HG02852 (cell line): ENCODE measurements around the gene CD34.
A peak's percentile ranks its signal among the peaks of the same experiment; 100 is the strongest.
"Not testable (repeated sequence)": the region's sequence is repeated elsewhere in the genome, so short reads cannot be mapped to it uniquely, and the experiment has no call there.

Source experiments
- ATAC-seq: cut with Tn5 transposase; IDR thresholded peaks from one replicate; pipeline ENCODE4 v1.9.1; 2021; ENCODE audit warnings: mild to moderate bottlenecking, moderate library complexity; ENCODE audit not compliant: unreplicated experiment

Gene CD34, protein sequence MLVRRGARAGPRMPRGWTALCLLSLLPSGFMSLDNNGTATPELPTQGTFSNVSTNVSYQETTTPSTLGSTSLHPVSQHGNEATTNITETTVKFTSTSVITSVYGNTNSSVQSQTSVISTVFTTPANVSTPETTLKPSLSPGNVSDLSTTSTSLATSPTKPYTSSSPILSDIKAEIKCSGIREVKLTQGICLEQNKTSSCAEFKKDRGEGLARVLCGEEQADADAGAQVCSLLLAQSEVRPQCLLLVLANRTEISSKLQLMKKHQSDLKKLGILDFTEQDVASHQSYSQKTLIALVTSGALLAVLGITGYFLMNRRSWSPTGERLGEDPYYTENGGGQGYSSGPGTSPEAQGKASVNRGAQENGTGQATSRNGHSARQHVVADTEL

DNA sequence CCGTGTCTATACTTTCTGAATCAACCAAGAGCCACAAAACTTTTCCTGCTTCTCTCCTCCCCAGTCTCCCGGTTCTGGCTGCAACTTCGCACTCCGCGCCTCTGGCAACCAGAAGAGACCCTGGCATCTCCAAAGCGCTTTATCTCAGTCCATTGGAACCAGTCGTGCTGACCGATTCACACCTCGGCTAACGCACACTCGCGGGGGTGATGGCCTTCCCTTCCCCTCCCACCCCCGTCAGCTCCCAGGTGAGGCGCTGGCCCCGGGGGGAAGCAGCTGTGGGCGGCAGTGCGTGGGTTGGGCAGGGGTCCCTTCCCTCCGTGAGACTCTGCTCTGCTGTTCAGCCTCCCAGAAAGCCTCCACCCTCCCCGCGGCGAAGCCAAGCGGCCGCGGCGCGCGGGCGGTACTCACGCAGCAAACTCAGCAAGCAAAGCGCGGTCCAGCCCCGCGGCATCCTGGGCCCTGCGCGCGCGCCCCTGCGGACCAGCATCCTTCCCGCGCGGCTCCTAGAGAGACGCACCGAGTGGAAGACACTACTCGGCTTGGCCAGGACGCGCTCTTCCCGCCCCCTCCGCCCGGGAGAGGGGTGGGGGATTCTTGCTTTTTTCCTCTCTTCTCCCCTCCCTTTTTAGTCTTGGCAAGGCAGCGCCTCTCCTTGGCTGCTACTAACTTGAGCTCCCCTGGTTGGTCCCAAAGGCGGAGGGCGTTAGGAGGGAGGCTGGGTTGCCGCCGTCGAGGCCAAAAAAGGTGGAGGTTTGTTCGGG lies at the start of gene CD34:
CD34 (minus strand) TSS at position 535 of the 764 bp plus-strand sequence; CDS start at position 490, 45 bp downstream.
- ATAC-seq, result no peak

DNA sequence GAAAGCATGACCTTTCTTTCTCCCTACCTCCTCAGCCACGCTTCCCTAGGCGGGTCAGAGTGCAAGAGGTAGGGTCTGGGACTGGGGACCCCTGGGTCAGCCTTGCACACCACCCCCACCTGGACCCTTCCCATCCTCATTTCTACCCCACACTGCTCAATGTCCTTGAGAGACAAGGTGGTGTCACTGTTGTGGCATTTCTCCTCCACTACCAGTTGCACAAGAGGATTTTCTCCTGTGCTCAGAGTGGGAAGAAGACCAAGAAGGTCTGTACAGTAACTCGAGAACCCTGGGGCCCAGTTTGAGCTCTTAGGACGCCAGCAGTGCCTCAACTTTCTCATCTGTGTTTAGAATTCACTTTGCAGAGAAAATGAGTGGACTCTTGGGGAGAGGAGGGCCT lies 49.4 kb upstream of the CD34 start:
- no peak for ATAC-seq

DNA sequence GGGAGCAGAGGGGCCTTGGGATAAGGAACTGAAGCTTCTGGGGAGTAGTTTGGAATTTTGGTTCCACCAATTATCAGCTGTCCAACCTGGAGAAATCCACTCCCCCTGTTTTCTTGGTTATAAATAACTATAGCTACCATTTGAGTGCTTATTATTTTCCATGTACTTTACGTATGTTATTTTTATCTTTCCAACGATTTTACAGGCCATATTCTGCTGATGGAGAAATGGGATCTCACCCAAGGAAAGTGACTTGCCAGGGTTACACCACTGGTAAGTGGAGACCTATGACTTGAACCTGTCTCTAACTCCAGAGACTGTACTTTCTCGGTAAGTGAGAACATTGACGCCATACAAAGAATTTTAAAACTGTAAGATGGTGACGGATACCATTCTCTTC lies 49.0 kb upstream of the CD34 start:
- ATAC-seq, result no peak

DNA sequence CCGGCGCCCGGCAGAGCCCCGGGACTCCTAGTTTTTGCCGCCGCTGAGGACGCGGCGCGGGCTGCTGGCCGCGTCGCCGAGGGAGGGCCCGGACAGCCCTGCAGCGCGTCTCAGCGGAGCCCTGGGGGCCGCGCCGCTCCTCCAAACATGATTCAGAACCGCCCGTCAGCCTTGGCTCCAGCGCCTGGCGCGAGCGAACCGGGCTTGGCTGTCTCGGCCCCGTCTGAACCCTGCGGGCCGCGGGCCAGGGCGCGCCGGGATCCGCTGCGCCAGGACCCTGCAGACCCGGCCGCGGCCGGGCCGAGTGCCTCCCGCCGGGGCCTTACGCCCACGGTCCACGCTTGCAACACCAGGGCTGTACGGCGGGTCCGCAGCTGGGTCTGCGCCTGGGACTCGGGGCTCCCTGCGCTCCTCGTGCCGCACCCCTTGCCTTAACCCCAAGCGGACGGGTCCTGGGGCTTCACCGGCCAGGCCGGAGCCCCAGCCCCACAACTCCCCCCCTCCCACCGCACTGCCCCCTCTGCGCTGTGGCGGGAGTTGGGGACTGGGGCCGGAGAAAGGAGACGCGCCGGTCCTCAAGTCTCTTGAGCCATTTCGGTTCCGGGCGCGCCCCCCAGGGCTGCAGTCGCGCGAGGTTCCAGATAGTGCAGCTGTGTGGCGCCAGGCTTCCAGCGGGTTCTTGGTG lies 48.4 kb upstream of the CD34 start:
- ATAC-seq, result no peak

DNA sequence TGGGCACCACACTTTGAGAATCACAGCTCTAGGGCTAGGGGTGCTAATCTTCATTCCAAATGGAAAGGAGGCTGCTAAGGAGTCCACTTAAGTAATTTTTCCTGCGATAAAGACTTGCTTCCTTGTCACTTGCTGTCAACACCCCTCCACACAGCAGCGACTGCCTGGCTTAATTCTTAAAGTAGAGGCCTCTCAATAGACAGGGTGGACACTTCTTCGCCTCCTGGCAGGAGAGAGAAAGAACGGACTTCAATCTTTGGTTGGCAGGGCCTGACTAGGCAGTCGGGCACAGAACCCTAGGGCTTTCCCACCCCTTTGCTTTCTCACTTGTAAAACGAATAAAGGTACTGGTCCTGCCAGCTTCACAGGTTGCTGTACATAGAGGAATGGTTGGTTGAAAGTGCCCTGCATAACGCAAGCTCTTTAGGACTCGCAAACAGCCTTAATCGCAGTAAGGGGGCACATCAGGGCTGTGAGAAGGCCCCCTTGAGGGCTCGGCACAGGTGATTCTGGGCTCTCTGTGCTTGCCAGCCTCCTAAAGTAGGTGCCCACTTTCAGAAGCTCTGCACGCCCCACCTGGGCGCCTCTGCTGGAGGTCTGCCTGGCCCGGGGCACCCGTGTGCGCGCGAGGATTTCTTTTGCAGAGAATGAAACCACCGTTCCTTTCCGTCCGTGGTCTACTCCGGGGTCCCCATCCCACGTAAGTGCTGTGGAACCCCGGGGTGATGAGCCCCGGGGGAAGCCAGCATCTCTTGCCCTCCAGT lies 47.6 kb upstream of the CD34 start:
- ATAC-seq, result no peak

DNA sequence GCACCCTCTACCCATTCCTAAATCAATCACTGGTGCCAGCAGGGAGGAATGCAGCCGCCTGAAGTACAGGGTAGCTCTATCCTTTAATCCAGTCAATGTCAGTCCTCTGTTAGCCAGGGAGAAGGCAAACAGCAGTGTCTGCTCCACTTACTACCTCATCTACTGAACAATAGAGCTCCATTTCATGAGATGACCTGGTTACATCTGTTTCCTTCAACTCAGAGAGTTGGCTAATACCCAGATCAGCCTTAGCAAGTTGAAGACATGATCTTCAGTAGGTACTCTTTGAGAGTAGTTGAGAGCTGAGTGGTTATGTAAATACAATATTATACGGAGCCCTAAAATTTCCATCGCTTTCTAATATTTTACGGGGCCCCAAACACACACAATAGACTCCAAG lies 46.1 kb upstream of the CD34 start:
- no peak for ATAC-seq

DNA sequence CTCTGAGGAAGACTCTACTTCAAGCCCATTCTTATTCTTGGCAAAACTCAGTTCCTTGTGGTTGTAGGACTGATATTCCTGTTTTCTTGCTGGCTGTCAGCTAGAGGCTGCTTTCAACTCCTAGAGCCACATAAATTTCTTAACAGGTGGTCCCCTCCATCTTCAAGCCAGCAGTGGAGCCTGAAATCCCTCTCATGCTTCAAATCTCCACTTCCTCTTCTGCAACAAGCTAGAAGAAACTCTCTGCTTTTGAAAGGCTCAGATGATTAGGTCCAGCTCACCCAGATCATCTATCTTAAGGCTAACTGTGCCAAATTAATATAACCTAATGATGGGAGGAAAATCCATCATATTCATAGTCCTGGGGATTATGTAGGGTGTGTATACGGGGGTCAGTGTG lies 43.2 kb upstream of the CD34 start:
- no peak for ATAC-seq

DNA sequence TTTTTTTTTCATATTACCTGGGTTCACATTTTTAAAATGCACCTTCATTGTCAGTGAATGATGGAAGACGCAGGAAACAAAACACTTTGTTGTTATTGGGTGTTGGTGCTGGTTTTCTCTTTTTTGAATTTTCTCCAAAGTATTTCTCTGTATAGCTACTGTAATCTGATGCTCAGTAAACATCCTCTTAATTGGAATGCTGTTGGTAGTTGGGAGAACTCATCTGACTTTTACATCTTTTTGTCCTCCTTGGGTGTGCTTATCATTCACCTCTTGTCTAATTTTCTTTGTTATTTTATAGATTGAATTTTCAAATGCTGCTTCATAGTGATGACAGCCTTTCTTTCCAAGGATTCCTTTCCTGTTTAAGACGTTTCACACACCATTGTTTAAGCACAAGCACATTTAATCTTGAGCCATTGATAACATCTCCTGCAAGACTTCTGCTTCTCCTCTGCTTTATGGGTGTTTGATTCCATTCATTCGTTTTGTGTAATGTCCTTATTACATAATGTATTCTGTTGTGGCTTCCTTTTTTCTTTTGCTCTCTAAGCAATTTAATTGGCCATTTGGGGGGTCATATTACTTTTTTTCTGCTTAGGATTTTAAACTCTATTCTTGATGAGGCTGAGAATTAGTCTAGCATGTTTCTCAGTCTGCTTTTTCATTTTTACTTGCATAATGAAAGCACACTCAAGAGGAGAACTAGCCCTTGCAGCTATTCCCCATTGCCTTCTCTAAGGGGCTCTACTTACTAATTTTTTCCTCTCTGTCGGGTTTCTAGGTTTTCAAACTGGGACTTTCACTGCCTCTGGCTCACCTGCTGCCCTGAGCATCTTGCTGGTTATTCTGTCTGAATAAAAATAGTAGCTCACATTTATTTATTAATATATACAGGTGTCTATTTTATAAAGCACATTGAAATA lies 42.0 kb upstream of the CD34 start:
- ATAC-seq, result no peak

DNA sequence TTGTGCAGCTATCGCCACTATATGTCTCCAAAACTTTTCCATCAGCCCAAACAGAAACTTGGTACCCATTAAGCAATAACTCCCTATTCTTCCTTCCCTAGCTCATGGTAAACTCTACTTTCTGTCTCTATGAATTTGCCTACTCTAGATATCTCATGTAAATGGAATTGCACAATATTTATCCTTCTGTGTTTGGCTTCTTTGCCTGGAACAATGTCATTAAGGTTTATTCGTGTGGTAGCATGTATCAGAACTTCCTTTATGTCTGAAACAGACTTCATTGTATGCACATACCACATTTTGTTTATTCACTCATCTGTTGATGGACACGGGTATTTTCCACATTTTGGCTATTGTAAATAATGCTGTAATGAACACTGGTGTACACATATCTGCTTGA lies 40.7 kb upstream of the CD34 start:
- no peak for ATAC-seq

DNA sequence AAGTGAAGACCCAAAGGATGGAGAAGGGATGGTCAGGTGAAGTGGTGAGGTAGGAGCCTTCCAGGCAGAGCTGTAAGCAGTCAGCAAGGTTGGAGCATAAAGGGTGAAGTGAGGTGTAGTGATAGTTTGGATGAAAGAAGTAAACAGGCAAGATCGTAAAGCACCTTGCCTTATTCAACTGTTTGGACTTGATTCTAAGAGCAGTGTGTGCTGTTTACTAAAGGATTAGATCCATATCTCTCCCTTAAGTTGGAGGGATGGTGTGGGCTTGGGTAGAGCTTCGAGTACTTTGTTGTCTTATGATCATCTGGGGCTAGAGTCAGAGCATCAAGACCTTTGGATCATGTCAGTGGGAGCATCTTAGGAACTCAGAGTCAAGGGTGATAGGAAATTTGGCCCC lies 39.8 kb upstream of the CD34 start:
- ATAC-seq, result no peak

DNA sequence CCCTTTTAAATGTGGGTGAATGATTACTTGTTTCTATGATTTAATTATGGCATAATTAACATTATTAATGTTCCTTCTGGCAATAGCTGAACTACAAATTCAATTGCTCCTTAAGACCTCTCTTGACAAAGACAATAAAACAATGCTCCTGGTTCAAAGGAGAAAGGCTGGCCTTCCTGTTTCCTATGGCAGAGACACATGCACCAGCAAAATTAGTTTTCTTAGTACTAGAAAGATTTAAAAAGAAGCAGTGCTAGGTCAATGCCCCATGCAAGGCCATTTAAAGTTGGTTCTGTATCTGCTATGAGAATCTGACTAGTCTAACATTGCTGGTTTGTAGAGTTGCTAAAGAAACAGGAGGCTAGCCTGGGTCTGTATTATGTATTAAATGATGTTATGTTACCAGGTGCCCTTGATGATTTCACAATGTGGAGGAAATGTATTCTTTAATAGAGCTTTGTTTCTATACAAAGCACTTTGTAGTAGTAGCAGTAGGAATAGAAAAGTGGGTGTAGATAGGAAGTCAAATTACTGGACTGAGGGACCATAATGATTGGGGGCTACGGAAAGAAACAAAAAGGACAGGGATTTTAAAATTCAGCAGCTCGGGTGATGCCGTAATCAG lies 38.8 kb upstream of the CD34 start:
- ATAC-seq, result no peak

DNA sequence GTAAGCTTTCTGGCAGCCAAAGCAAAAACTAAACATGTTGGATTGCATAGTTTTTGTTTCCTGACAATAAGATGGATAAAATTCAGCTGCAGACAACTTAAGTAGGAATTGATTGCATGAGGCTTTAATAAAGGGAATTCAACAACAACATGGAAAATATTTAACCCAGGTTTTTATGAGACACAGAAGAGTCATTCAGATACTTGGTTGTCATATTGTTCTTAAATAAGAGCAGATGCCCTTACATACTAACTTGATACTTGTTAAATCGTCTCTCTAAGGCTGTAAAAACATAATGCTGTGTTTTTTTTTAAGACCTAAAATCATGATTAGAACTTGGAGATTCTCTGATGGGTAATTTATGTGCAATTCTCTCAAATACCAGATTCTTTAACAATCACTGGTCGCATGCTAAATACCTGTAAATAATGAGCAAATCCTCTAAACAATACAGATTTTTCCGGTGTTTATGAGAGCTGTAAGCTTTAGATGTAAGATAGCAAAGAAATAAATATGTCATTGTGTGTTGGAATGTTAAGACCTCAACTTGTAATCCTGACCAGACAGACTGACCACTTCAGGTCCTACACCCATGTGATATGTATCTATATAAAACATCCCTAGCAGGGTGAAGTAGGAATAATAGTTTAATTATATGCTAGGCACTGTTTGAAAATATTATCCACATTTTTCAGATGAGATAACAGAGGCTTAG lies 37.8 kb upstream of the CD34 start:
- no peak for ATAC-seq

DNA sequence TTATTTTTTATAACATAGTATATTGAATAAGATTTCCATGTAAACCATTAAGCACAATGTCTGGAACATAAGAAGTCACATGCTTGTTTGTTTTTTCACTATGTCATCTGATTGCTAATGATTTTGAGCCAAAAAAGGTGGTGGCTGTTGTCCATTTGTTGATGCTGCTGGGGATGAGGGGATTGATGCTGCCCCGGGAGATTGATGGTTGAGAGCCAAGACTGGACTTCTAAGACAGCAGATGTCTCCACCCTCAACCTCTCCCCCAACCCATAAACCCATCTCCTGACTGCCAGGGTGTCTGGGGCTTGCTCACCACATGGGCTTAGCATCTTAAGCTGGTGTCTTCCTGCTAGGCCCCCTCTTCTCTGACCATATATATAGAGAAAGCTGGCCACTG lies 35.8 kb upstream of the CD34 start:
- ATAC-seq, result no peak

DNA sequence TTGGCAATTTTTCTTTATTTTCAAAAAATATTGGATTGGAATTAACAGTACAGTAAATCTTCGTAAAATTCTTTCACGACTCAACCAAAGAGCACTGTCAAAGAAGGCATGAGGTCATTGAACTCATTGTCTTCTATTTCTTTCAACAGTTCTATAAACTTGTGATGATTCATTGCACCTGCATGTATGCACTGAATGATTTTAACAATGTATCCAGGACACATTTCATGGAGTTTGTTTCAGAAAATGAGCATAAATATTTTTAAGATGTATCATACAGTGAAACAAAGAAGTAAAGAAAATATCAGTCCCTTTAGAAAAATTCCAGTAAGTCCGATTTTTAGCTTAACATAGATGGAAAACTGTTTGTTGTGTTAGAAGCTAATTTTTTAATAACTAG lies 33.6 kb upstream of the CD34 start:
- ATAC-seq, result no peak

DNA sequence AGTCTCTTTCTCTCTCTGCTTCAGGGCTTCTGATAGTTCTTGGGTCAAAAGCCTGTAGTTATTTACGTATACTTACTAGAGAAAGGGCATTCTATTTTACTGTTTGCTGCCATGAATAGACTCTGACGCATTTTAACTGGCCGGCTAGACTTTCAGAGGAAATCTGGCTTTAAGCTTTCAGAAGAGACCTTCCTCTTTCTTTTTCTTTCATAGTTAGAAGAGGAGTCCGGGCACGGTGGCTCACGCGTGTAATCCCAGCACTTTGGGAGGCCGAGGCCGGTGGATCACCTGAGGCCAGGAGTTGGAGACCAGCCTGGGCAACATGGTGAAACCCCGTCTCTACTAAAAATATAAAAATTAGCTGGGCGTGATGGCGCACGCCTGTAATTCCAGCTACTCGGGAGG lies 31.4 kb upstream of the CD34 start:
- ATAC-seq, result not testable (repeated sequence)

DNA sequence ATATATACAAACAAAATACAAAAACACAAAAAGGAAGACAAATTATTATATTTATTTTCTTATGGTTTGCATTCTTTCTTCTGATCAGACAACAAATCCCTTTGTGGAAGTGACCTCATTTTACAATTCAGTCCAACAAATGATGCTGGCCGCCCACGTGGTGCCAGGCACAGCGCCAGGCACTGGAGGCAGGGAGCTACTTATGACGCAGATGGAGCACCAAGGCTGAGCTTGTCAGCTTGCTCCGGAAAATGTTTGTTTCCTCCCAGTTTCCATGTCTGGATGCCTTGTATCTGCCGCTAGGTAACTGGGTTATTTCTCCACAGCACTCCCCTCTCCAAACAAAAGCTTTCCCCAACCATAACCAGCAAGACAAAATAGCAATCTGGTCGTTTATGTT lies 30.7 kb upstream of the CD34 start:
- no peak for ATAC-seq

DNA sequence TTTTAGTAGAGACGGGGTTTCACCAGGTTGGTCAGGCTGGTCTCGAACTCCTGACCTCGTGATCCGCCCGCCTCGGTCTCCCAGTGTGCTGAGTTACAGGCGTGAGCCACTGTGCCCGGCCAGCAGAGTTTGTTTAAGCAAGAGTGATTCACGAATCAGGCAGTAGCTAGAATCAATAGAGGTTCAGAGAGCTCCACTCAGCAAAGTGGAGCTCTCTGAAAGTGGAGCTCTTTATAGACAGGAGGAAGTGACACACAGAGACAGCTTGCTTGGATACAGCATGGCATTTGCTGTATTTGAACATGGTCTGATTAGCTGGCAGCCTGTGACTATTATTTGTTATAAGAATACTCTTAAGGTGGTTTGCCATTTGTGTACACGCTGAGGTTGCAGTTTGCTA lies 27.1 kb upstream of the CD34 start:
- no peak for ATAC-seq

DNA sequence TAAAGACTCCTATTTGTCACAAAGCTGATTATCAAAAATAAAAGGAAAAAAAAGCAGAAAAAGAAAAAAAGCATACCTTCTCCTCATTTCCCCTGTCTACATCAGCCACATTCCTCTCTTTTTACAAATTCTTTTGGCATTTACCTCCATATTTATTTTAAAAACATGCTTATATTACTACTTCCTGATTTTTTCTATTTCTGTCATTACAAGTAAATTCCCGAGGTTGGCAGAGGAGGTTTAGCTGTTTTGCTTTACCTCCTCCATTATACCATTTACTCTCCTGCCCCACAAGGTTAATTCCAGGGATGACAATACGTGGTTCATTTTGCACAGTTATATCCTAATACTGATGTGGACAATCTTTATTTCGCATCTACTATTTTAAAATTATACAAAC lies 26.3 kb upstream of the CD34 start:
- no peak for ATAC-seq

DNA sequence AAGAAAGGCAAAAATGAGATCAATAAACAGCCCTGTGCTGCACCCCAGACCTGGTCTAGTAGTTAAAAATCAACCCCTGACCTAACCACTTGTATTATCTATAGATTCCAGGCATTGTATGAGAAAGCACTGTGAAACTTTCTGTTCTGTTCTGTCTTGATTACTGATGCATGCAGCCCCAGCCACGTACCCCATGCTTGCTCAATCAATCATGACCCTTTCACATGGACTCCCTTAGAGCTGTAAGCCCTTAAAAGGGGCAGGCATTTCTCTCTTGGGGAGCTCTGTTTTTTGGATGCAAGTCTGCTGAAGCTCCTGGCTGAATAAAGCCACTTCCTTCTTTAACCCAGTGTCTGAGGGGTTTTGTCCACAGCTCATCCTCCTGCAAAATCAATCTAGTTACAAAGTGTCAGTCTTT lies 24.2 kb upstream of the CD34 start:
- peak; percentile 97 for ATAC-seq
